ENCODE data around the gene TMEM63A.

DNA sequence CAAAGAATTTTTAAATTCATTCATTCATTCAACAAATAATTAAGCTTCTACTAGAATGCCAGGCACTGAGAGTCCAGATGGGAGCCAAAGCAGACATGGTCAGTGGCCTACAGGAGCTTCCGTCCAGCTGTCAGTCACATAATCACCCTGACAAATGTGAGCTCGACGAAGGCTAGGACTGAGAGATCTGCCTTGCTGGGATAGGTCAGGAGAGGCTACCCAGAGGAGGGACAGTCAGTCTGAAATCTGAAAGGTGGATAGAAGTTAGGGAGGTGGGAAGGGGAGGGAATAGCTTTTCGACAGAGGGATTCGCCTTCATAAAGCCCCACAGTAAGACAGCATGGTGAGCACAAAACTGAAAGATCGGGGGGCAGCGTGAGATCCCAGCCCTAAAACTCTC is 64.0 kb downstream of the TMEM63A start:
- TF ChIP-seq, protein P1, sequence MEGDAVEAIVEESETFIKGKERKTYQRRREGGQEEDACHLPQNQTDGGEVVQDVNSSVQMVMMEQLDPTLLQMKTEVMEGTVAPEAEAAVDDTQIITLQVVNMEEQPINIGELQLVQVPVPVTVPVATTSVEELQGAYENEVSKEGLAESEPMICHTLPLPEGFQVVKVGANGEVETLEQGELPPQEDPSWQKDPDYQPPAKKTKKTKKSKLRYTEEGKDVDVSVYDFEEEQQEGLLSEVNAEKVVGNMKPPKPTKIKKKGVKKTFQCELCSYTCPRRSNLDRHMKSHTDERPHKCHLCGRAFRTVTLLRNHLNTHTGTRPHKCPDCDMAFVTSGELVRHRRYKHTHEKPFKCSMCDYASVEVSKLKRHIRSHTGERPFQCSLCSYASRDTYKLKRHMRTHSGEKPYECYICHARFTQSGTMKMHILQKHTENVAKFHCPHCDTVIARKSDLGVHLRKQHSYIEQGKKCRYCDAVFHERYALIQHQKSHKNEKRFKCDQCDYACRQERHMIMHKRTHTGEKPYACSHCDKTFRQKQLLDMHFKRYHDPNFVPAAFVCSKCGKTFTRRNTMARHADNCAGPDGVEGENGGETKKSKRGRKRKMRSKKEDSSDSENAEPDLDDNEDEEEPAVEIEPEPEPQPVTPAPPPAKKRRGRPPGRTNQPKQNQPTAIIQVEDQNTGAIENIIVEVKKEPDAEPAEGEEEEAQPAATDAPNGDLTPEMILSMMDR (conservative IDR thresholded peaks at IDR 0.05 in 1 of 2, IDR thresholded peaks at IDR 0.05 in 1 of 2; ENCODE audit: low read depth in 1 of 2, low read length in 2 of 2), result no peak
- TF ChIP-seq EZH2 (IDR thresholded peaks at IDR 0.05; ENCODE audit: low read length, missing control alignments), result no peak

Data from fibroblast of lung (primary cell).